ENCODE data around the gene RPL10. TPM values are rescaled to one million over a fixed set of nuclear protein-coding genes. Genes with fewer than 3 reads are reported as not detected.

Gene RPL10
- total RNA-seq, 4 donors from 2014 or later = 1,199 to 6,548 (median 3,258) TPM

DNA sequence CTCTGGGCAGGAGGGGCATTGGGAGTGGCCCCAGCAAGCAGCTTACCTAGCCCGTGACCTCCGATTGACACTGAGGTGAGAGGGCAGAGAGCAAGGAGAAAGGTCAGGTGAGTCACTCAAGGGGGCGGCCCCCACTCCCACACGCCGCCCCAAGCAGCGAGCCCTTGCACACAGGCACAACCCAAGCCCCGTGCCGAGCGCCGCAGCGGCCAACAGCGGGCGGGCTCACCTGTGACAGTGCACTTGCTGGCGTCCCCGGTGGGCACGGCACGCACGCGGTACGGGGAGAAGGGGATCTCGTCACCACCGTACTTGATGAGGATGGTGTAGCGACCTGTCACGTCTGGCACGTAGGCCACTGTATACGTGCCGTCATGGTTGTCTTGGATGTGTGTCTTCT lies 41.0 kb upstream of the RPL10 start:
- Histone ChIP-seq H3K4me1 (no peaks in the 10 kb centered on the region), H3K36me3 (peaks cover 66% of the 10 kb centered on the region in 2 donors), H3K9me3 (no peaks in the 10 kb centered on the region), H3K4me3 (replicated peaks in 1 of 3) (no peak overlapping the region), H3K27ac (no peak overlapping the region), H3K27me3 (no peaks in the 10 kb centered on the region)
- WGBS, 2 donors = no CpG with 5 or more reads among the region's 27 CpGs
- intact Hi-C loops (cut with DNase I) = no loop called here
- TF ChIP-seq CTCF (IDR thresholded peaks at IDR 0.05) (no peak), POLR2A (IDR thresholded peaks at IDR 0.05) (no peak)
- DNase-seq = no peak

DNA sequence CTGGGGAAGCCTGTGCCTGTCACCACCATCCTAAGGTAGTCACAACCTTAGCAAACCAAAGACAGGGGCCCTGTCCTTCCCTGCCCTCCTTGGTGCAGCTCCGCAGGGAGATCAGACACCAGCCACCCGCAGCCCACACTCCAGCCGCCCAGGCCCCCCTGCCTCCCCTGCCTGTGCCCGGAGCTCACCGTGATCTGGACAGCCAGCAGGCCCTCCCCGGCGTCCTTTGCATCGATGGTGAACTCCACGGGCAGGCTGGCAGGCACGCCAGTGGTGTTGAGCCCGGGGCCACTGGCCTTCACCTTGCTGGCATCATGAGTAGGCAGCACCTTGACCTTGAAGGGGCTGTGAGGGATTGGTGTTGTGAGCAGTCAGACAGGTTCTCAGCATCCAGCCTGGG lies 40.2 kb upstream of the RPL10 start:
- Histone ChIP-seq H3K27ac (no peak overlapping the region), H3K4me3 (replicated peaks in 1 of 3) (no peak overlapping the region), H3K9me3 (no peaks in the 10 kb centered on the region), H3K36me3 (peaks cover 66 to 74% of the 10 kb centered on the region in 2 donors), H3K4me1 (no peaks in the 10 kb centered on the region), H3K27me3 (no peaks in the 10 kb centered on the region)
- WGBS, 2 donors = 82% methylated on average over 10 of the region's 11 CpGs; no CpG with 5 or more reads in 1 of the 2 donors
- TF ChIP-seq POLR2A (IDR thresholded peaks at IDR 0.05) (no peak), CTCF (IDR thresholded peaks at IDR 0.05) (no peak)
- intact Hi-C loops (cut with DNase I) = no loop called here
- no peak for DNase-seq

- H3K27me3 ChIP-seq = no peaks in the 10 kb centered on the region
- H3K36me3 ChIP-seq = peaks cover 60 to 72% of the 10 kb centered on the region in 2 donors
- no peak overlapping the region for H3K27ac ChIP-seq
- DNase-seq = no peak
- no peaks in the 10 kb centered on the region for H3K9me3 ChIP-seq
- H3K4me3 ChIP-seq (replicated peaks in 1 of 3) = no peak overlapping the region
- H3K4me1 ChIP-seq = no peaks in the 10 kb centered on the region
- TF ChIP-seq CTCF (IDR thresholded peaks at IDR 0.05) = no peak
- TF ChIP-seq POLR2A (IDR thresholded peaks at IDR 0.05) = no peak
- 100% methylated on average over 1 to 2 of the region's 6 CpGs for WGBS, 2 donors
- intact Hi-C loops (cut with DNase I) = no loop called here
These were observed 39.3 kb upstream of the RPL10 start for GRCh38 chrX:154358829-154359228.

GRCh38 chrX:154359362-154360154 lies 38.6 kb upstream of the RPL10 start:
- no peaks in the 10 kb centered on the region for H3K4me1 ChIP-seq
- H3K27ac ChIP-seq = no peak overlapping the region
- no peak for DNase-seq
- H3K4me3 ChIP-seq (replicated peaks in 1 of 3) = no peak overlapping the region
- TF ChIP-seq POLR2A (IDR thresholded peaks at IDR 0.05) (no peak), CTCF (IDR thresholded peaks at IDR 0.05) (no peak)
- intact Hi-C loops (cut with DNase I) = no loop called here
- H3K36me3 ChIP-seq = peaks cover 64 to 69% of the 10 kb centered on the region in 2 donors
- no peaks in the 10 kb centered on the region for H3K27me3 ChIP-seq
- WGBS, 2 donors = 60% methylated on average over 1 of the region's 41 CpGs; no CpG with 5 or more reads in 1 of the 2 donors
- H3K9me3 ChIP-seq = no peaks in the 10 kb centered on the region

DNA sequence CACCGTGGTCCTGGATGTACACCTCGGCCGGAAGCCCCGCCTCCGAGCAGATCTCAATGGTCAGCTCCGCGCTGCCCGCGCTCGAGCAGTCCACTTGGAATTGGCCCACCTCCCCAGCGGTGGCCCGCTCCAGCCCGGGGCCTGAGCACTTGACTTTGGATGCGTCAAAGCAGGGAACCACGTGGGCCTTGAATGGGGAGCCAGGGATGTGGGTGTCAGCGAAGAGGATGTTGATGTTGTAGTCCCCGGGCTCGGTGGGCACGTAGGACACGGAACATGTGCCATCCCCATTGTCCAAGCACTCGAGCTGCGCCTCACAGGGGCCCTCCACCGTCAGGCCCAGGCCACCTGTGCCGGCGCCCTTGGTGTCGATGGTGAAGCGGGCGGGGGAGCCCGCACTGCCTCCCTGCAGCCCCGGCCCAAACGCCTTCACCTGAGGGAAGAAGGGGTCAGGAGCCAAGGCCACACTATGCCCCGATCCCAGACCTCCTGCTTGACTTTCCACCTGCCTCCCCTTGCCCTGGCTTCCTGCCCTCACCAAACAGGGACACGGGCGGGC lies 37.9 kb upstream of the RPL10 start:
- Histone ChIP-seq H3K4me3 (replicated peaks in 1 of 3) (no peak overlapping the region), H3K9me3 (no peaks in the 10 kb centered on the region), H3K36me3 (peaks cover 64 to 66% of the 10 kb centered on the region in 2 donors), H3K4me1 (no peaks in the 10 kb centered on the region), H3K27ac (no peak overlapping the region), H3K27me3 (no peaks in the 10 kb centered on the region)
- WGBS, 2 donors = 93 to 95% methylated on average over 13 to 31 of the region's 34 CpGs
- TF ChIP-seq POLR2A (IDR thresholded peaks at IDR 0.05) = no peak
- TF ChIP-seq CTCF (IDR thresholded peaks at IDR 0.05) = no peak
- intact Hi-C loops (cut with DNase I) = no loop called here
- no peak for DNase-seq

All from thyroid gland (tissue), 4 donors.